H1 (cell line): ENCODE results near the gene TMEM150B. TPM values are rescaled to one million over a fixed set of nuclear protein-coding genes. Genes with fewer than 3 reads are reported as not detected.

Experiments
- SIN3A ChIP-seq, 2 experiments: IDR thresholded peaks in 1 of 2; conservative IDR thresholded peaks in 1 of 2; 2 replicates each; pipeline ENCODE4 v1.6.1; 2011 to 2012; ENCODE audit warnings: low read length in 2 of 2, improper control_type of control experiment in 1 of 2, low read depth in 1 of 2, mild to moderate bottlenecking in 1 of 2
- polyA plus RNA-seq, 7 experiments: library from polyadenylated mRNA; depleted of rRNA in 3 of 7; stranded (reverse) in 5 of 7; unstranded in 2 of 7; fragments of >200 nt in 5 of 7; fragments of 200-250 nt in 2 of 7; gene quantifications; 1 replicate in 5 of 7; 2 replicates in 1 of 7; 4 replicates in 1 of 7; pipeline versions ENCODE4 v1.2.1 to v1.2.3, GENCODE V29; 2011 to 2013; ENCODE audit warnings: missing spikeins in 2 of 7, mixed read lengths in 2 of 7
- total RNA-seq: library from RNA; stranded (reverse); fragmentation: NEBNext Ultra II Directional; extraction: Animal tissue kit (Norgen Biotek cat#: 25700); gene quantifications from 2 replicates; pipeline ENCODE4 v1.2.1, GENCODE V29; 2021

The TMEM150B gene
- total and polyA plus RNA-seq, 2 of the 8 experiments (the other 6 are each of a cell fraction or from before 2014, with no cell fraction given), result 0.41 to 0.91 TPM

- TF ChIP-seq SIN3A (conservative IDR thresholded peaks at IDR 0.05 in 1 of 2, IDR thresholded peaks at IDR 0.05 in 1 of 2; ENCODE audit: low read depth in 1 of 2, low read length in 2 of 2), result no peak
Measured at GRCh38 chr19:55321466-55322137, 3.5 kb downstream of the TMEM150B start (continued).
